Medulla oblongata (tissue), 1 donor: ENCODE results near the gene TTC21A.

Source experiments
- DNase-seq: peaks from one replicate; pipeline ENCODE4 v3.0.0-alpha.2; 2015; ENCODE audit errors: extremely low spot score

Gene TTC21A

DNA sequence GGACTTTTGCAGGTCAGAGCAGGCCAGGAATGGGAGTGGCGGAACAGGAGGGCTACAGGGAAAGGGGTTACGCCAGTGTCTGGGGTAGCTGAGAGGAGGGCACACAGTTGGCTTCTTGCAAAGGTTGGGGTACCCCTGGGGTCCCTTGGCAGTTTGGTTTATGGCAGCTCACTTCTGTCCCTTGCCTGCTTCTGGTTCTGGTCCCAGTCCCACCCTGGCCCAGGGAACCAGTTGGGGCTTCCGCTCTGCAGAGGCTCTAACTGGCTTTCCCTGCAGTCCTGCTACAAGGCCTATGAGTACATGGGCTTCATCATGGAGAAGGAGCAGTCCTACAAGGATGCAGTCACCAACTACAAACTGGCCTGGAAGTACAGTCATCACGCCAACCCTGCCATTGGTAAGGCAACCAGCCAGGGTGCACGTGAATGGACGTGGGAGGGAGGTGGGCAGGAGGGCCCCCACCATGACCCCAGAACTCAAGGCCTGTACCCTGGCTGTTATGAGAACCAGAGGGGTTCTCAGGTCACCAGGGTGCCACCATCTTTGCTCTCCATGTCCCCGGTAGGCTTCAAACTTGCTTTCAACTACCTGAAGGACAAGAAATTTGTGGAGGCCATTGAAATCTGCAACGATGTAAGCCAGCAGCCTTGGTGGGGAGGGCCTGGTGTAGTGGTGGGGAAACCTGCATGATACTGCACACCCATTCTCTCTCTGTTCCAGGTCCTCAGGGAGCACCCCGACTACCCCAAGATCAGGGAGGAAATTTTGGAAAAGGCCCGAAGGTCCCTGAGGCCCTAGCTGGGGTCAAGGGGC lies 30.7 kb downstream of the TTC21A start:
- no peak for DNase-seq

DNA sequence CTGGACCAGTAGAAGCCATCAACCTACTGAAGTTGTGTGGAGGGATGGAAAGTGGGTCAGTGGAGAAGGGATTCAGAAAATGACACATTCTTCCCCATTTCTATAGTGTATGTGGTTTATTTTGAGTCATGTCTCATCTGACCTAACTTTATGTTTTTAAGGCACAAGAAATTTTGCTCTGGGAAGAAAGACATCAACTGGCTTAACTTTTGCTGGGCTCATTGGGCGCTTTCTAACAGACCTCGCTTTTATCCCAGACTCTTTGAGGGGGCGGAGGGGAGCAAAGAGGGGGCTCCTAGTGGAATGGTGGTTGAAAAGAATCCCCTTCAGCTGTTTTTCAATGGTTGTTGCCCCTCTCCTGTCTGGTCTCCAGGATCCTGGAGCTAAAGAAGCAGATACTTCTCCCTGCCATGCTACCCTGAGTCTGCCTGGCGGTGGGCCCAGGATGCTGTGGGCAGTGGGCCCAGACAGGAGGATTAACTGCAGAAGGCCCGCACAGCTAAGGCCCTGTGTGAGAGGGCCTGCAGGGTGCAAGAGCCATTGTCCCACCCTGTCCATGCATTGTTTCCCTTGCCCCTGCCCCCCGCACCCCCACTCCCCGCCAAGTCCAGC lies 31.4 kb downstream of the TTC21A start:
- DNase-seq: peak; percentile 77

- no peak for DNase-seq
Measured at GRCh38 chr3:39139442-39139841, 32.0 kb downstream of the TTC21A start.

- no peak for DNase-seq
Measured at GRCh38 chr3:39140341-39140971, 33.0 kb downstream of the TTC21A start.

DNA sequence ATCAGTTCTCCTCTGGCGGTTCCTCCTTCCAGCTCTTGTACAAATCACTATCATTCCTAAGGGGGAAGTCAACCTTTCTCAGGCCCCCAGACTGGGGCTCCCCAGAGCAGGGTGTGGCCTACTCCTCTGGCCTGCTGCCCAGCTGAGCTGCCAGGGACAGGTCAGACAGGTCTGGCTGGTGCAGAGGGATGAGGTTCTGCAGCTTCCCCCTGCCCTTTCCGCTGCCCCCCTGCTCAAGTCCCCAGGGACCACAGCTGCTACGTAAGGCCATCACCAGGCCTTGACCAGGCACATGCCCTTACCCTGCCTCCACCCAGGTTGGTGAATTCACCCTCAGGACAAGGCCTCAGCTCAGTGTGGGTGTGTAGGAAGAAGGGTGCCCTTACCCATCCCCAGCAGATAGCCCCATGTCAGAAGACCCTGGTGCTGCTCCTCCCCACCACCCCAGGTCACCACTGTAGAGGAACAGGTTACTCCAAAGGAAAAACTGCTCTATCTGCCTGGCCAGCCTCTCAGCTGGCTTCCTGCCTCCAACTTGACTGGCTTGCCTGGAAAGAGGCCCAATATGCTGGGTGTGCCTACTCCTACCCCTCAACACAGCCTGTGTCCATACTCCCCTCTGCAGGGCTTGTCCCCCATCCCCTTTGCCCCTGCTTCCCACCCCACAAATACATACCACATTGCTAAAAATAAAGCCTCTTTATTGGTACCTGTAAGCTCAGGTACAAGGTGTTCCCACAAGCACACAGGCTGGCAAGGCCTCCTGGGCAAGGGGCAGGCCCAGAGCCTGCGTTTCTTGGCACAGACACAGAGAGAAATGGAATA lies 33.9 kb downstream of the TTC21A start:
- DNase-seq: no peak

- no peak for DNase-seq
Measured at GRCh38 chr3:39142067-39142466, 34.6 kb downstream of the TTC21A start.

DNA sequence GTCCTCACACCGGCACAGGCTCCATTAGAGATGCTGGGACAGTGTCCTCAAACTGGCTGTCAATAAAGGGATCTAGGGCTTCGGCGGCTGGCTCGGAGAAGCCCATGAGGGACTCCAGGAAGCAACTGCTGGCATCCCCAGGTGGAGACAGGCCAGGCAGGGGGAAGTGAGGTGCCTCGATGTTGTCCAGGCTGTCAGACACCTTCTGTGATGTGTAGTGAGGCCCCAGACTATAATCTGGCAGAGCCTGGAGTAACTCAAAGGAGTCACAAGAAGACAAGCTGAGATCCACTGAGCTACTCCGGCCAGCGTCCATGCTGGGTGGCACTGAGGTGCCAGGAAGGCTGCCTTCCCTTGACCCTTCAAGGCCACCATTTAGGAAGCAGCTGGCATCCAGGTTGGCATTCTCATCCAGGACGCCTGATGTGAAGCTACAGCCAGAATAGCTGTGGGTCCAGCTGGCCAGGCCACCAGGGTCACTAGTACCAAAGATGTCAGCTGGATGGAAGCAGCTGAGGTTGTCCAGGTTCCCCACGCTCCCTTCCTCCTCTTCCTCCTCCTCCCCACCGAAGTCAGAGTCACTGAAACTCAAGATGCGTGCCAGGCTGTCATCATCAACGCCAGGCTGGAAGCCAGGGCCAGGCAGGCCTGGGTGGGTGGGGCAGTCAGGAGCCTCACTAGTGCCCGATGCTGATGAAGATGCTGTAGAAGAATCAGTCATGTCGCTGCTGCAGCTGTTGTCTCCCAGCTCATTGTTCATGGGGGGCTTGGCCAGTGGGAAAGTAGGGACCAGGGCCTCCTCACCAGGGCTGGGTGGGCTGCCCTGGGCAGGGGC lies 35.8 kb downstream of the TTC21A start:
- DNase-seq: no peak

DNA sequence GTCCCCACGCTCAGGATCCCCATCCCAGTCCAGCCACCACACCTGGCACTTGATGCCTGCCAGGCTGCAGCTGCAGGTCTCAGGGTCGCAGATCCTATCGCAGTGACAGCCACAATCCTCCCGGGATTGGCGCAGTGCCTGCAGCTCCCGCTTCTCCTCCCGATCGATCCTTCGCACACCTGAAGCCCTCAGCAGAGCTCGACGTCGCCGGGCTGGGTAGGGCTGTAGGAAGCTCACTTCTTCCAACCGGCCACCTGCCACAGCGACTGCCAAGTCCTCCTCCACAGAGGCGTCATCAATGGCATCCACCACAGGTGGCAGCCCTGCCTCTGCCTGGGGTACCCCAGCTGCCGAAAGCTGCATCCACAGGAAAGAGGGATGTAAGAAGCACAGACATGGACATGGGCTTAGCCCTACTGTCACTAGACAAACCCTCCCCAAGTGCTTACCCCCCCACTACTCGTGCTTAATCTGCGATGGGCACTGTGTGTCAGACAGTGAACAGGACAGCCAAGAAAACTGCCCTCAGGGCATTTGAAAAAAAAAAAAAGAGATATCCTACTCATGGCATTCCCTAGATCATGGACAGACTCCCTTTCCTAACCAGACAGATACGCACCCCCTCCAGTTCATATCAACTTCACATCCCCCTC lies 36.7 kb downstream of the TTC21A start:
- DNase-seq: no peak

GRCh38 chr3:39144748-39145380 lies 37.4 kb downstream of the TTC21A start:
- no peak for DNase-seq

- DNase-seq: peak; percentile 56
Measured at GRCh38 chr3:39146083-39146501, 38.6 kb downstream of the TTC21A start.

- no peak for DNase-seq
Measured at GRCh38 chr3:39146611-39147591, 39.4 kb downstream of the TTC21A start.

DNA sequence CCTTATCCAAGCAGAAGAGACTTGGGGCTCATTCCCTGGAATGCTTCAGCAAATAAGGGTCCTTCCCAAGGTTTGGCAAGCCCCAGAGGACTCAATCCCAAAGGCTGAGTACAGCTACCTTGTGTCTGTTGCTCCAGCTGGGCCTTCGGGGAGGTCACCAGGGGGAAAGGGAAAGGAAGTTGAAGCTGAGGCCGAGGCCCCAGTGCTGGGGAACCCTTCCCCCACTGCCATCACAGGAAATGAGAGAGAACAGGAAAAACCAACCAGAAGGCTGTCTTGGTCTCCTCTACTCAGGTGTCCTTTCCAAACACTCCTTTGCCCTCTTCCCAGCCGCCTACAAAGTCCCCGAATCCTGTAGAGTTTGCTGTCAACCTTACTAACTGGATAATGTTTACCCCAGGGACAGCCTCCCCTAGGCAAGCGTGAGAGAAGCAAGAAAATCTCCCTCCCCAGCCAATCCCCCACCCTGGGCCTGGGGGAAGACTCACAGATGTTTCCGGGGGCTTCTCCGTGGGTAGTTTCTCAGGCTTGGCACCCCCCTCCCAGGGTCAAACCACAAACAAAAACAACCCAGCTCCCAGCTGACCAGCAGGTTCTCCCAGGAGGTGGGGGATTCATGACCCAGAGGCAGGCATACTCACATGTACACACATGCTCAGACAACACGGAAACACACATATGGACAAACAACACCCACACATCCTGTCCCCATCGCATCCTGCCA lies 40.4 kb downstream of the TTC21A start:
- peak; percentile 52 for DNase-seq

- peak; percentile 50 for DNase-seq
Measured at GRCh38 chr3:39148435-39149058, 41.1 kb downstream of the TTC21A start.

- no peak for DNase-seq
Measured at GRCh38 chr3:39149059-39149455, 41.6 kb downstream of the TTC21A start.

DNA sequence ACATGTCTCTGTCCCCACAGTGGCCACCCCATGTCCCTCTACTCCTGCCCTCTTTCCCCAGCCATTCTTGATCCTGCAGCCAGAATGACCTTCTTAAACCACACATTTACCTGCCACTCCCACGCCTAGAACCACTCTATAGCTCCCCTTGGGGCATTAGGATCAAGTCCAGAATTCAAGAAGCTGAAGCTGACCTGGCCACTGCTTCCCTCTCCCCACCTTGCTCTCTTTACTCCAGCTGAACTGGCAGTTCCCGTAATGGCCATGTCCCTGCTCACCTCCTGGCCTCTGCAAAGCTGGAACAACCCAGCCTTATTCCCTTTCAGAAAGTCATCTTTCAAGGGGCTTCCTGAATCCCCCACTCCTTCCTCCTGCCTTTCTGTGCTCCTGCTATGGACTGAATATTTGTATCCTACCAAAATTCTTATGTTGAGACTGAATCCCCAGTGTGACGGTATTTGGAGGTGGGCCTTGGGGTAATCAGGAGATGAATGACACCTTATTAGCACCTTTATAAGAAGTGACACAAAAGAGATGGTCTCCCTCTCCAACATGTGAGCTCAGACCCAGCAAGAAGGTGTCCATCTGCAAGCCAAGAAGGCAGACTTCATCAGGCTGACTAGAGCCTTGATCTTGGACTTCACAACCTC lies 42.1 kb downstream of the TTC21A start:
- no peak for DNase-seq

DNA sequence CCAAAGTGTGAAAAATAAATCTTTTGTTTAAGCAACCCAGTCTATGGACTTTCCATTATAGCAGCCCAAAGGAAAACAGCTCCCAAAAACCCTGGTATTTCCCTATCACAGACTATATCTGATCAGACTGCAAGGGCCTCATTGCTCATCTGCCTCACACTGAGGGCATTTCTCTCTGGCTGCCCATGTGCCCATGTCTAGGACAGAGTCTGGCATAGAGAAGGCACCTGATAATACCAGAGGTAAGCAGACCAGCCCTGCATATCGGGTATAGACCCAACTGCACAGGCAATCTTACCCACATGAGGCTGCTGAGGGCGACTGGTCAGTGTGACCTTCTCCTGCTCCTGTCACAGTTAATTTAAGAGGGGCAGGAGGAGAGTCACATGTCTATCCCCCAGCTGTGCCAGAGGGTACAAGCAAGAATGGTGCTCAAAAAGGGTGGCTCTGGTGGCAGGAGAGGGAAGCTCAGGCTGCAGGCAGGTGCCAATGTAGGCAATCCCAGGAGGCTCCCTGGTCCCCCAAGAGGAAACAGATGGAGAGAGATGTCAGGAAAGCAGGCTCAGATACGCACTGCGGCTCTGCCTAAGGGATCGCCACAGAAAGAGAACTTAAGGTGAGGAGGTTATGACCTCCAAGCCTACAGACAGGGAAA lies 42.8 kb downstream of the TTC21A start:
- no peak for DNase-seq
